NCI-H1417 (cell line): ENCODE data around the gene SPSB1.
A peak's percentile ranks its signal among the peaks of the same experiment; 100 is the strongest.

ENCODE experiments used
- DNase-seq, 3 experiments: peaks; one replicate each; lab custom pipeline; 2025; lab: John Stamatoyannopoulos, UW

Gene SPSB1

DNA sequence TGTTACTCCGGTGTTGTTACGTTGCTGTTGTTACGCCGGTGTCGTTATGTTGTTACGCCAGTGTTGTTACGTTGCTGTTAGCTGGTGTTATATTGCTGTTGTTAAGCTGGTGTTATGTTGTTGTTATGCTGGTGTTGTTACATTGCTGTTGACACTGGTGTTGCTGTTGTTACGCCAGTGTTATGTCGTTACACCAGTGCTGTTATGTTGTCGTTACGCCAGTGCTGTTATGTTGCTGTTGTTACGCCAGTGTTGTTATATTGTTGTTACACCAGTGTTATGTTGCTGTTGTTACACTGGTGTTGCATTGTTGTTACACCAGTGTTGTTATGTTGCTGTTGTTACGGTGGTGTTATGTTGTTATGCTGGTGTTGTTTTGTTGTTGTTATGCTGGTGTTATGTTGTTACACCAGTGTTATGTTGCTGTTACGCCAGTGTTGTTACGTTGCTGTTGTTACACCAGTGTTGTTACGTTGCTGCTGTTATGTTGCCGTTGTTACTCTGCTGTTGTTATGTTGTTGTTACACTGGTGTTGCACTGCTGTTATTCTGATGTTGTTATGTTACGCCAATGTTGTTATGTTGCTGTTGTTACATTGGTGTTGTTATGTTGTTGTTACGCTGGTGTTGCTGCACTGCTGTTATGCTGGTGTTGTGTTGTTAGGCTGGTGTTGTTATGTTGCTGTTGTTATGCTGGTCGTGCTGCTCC is 32.5 kb upstream of the SPSB1 start:
- DNase-seq: no peak

GRCh38 chr1:9261496-9261895 is 31.2 kb upstream of the SPSB1 start:
- no peak for DNase-seq

- DNase-seq: no peak
Measured at GRCh38 chr1:9262096-9262986, 30.4 kb upstream of the SPSB1 start.

DNA sequence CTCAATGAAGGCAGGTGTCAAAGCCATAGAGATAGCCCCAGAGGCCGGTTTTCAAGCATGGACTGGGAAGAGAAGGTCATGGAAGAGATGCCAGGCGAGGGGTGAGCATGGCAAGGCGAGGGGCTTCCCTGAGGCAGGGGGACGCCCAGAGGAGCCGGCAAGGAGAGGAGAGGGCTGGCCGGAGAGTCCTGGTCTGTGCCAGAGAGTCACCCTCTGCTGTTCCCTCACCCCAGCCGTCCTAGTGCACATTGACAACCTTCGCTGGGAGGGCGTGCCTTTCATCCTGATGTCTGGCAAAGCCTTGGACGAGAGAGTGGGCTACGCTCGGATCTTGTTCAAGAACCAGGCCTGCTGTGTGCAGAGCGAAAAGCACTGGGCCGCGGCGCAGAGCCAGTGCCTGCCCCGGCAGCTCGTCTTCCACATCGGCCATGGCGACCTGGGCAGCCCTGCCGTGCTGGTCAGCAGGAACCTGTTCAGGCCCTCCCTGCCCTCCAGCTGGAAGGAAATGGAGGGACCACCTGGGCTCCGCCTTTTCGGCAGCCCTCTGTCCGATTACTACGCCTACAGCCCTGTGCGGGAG is 29.3 kb upstream of the SPSB1 start:
- DNase-seq: no peak

DNA sequence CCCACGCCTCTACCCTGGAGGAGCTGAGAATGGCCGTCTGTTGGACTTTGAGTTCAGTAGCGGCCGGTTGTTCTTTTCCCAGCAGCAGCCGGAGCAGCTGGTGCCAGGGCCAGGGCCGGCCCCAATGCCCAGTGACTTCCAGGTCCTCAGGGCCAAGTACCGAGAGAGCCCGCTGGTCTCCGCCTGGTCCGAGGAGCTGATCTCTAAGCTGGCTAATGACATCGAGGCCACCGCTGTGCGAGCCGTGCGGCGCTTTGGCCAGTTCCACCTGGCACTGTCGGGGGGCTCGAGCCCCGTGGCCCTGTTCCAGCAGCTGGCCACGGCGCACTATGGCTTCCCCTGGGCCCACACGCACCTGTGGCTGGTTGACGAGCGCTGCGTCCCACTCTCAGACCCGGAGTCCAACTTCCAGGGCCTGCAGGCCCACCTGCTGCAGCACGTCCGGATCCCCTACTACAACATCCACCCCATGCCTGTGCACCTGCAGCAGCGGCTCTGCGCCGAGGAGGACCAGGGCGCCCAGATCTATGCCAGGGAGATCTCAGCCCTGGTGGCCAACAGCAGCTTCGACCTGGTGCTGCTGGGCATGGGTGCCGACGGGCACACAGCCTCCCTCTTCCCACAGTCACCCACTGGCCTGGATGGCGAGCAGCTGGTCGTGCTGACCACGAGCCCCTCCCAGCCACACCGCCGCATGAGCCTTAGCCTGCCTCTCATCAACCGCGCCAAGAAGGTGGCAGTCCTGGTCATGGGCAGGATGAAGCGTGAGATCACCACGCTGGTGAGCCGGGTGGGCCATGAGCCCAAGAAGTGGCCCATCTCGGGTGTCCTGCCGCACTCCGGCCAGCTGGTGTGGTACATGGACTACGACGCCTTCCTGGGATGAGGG is 28.5 kb upstream of the SPSB1 start:
- DNase-seq: no peak

DNA sequence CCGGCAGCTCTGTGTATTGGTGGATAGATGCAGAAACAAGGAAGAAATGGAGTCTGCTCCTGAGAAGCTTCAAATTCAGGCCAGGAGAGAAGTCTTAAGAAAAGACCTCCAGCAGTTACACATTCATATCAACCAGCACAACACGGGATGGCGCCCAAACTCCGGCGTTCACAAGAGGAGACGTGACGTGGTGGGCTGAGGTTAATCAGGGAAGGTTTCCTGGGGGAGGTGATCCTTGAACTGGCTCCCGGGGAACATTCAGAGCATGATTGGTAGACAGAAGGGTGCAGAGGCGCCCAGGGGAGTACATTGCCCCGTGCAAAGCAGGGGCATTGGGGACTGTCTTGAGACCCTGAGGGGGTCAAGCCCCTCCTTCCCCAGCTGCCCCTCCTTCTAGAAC is 27.7 kb upstream of the SPSB1 start:
- no peak for DNase-seq

GRCh38 chr1:9265968-9266367 is 26.7 kb upstream of the SPSB1 start:
- DNase-seq: no peak

GRCh38 chr1:9267352-9267686 is 25.4 kb upstream of the SPSB1 start:
- no peak for DNase-seq

DNA sequence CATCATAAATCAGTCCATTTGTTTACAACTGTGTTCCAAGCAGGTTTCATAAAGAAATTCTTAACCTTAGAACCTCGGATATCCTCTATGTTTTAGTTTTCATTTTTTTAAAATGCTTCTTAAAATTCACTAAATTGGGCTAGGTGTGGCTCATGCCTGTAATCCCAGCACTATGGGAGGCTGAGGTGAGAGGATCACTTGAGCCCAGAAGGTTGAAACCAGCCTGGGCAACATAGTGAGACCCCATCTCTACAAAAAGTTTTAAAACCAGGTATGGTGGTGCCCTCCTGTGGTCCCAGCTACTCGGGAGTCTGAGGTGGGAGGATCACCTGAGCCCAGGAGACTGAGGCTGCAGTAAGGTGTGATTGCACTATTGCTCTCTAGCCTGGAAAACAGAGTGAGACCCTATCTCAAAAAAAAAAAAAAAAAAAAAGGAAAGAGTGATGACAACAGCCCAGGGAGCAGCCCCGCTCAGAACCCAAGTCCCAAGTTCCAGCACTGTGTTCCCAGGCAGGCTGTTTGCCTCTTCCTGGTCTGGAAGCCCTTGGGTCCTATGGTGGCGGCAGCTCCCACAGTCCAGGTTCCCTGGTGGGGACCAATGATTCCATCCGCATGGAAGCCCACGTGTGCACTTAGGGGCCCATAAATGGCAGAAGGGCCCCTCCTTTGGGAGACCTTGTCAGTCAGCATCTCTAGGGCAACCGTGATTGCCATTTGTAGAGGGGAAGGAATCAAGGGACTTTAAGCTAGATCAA is 24.7 kb upstream of the SPSB1 start:
- no peak for DNase-seq

DNA sequence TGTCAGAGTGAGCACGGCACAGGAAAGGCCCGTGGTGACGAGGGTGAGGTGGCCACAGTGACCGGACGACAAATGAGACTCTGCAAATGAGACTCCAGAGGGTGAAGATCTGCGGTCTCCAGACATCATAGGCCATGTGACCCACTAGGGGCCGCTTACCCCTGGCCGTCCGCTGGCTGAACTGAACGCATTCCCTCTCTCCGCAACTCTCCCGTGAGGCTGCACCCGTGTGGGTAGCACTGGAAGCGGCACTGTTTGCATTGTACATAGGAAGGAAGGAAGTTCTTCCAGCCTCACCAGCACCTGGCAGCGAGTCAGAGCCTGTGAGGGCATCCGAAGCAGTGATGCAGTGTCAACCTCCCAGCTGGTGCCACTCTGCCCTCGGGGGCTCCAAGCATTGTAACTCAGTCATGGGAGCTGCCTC is 23.6 kb upstream of the SPSB1 start:
- no peak for DNase-seq

GRCh38 chr1:9269721-9270120 is 23.0 kb upstream of the SPSB1 start:
- DNase-seq: no peak

DNA sequence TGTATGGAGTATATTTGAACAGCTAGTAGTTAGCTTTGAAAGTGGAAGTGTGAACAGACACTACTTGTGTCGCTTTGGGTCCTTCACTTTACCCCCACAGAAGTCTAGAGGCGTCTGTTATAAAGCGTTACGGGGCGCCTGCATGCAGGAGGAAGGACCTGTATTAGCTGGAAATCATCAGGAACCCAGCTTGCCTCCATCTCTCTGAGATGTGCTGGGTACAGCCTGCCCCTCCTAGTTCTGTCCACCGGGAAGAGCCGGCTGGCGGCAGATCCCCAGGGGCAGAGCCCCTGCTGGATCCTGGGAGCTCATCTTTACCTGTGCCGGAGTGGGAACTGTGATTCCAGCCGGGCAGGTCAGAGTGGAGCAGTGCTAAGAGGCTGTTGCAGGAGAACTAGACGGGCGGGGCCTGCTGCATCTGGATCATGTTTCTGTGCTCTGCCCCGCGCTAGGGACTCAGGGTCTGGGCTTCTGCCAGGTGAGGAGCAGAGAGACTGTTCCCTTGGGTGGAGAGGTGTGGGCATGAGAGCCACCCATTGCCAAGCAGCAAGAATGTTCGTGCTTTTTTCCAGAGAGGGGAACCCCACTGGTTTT is 22.3 kb upstream of the SPSB1 start:
- DNase-seq: peak in 2 of 3 experiments; percentile 12 to 82

DNA sequence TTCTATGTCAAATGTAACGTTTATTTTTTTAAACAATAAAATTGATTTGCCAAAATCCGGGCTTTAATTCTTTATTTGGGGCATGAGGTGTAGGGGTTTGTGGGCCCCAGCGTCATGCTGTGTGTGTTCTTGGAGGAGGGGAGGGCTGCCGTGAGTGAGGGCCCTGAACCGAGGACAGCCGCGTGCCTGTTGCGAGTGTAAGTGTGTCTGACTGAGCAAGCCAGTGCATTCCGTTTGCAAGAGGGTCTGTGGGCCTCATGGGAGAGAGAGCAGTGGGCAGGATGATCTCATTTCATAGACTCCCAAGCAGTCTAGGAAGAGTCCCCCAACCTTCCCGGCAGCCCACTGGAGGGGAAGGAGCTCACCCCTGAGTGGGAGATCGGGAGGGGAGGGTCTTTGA is 21.4 kb upstream of the SPSB1 start:
- DNase-seq: no peak

DNA sequence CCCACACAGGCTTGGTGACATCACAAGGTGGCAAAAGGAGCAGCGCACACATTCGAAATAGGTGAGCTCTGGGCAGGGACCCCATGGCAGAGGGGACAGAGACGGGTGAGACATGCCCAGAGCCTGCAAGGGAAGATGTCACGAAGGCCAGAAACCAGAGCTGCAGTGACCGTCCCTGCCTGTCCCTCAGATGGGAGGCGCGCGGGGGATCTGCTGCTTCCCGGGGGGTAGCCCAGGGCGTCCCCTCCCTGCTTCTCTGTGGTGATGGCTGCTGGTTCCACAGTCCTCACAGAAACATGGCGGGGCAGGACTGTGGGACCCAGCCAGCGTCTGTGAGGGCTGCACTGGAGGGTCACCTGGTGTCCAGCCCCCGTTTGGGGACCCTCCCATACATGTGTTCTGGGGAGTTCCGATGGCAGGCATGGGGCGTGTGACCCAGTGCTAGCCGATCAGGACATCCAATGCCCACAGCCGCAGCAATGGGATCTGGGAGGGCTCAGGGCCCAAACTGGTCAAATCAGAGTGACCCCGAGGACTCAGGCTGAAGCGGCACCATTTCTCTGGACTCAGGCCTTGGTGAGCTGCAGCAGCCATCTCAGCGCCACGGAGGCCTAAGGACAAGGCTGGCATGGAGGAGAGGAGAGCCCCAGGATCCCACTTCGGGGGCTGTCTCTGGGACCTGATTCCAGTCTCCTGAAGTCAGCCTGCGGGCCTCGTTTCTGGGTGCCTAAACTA is 20.7 kb upstream of the SPSB1 start:
- DNase-seq: no peak

DNA sequence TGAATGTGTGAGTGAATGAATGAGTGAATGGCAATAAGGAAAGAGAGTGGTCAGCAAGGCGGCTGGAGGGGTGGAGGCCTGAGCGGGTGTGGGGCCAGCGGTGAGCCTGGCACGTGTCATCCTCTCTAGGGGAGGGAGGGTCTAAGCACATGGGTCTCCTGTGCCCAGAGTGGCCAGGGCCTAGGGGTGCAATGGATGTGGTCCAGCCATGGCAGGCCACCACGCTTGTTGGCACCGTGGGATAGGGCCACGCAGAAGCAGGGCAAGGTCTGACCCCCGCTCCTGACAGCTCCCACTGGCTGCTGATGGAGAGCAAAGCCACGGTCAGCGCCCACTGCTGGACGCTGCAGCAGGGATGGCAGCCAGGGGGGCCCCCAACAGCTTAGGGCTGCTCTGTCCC is 19.5 kb upstream of the SPSB1 start:
- no peak for DNase-seq

DNA sequence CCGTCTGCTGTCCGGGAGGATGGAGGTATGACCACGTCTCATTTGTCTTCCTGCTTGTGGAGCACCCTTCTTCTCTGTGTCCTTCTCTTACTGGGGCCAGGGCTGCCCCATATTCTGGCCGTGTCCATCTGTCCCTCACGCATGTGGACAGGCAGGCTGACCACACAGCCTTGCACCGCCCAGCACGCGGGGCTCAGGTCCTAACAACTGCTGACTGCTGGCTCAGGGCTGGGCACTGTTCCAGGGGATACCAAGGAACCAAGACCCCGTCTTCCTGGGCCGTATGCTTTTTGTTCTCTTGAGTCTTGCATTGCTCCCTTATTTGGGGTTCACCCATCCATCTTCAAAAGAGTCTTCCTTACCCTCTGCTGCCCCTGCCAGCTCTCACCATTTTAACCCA is 17.5 kb upstream of the SPSB1 start:
- DNase-seq: no peak

GRCh38 chr1:9275567-9276034 is 17.1 kb upstream of the SPSB1 start:
- DNase-seq: no peak

DNA sequence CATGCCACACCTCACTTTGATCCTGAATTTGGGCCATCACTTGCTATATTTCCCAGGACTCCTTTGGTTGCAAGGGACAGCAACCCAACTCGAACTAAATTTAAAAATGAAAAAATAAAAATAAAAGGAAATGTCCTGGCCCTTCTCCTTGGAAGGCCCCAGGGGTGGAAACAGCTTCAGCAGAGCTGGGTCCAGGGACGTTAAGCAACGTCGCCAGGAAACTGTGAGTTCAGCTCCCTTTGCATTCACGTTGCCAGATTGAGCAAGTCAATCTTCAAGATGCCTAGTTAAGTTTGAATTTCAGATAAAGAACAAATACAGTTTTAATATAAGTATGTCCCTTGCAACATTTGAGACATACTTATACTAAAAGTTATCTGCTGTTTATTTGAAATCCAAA is 14.6 kb upstream of the SPSB1 start:
- DNase-seq: no peak

- DNase-seq: no peak
Measured at GRCh38 chr1:9278585-9279153, 14.0 kb upstream of the SPSB1 start.
